Mesenchymal stem cell (in vitro differentiated cells and primary cell): ENCODE results near the gene OLA1.
A peak's percentile ranks its signal among the peaks of the same experiment; 100 is the strongest.

Source experiments
- DNase-seq: peaks from one replicate; pipeline ENCODE4 v3.0.0-alpha.2; 2013
- H2AFZ ChIP-seq: one replicate; pipeline ENCODE4 v1.6.1; 2013; ENCODE audit warnings: low read depth, mild to moderate bottlenecking, control low read depth, inconsistent platforms, low read length, moderate library complexity
- H2AK5ac ChIP-seq: 2 replicates; pipeline ENCODE4 v1.6.1; 2013; ENCODE audit warnings: low read length, moderate library complexity, mild to moderate bottlenecking, inconsistent platforms; ENCODE audit not compliant: severe bottlenecking
- H2BK120ac ChIP-seq: one replicate; pipeline ENCODE4 v1.6.1; 2013; ENCODE audit warnings: low read depth, mild to moderate bottlenecking, inconsistent platforms, low read length, moderate library complexity
- H2BK12ac ChIP-seq, 2 experiments: one replicate each; pipeline ENCODE4 v1.6.1; 2013; ENCODE audit warnings: inconsistent platforms in 2 of 2, low read length in 2 of 2, mild to moderate bottlenecking in 2 of 2, moderate library complexity in 2 of 2, control low read depth in 1 of 2
- H2BK15ac ChIP-seq: one replicate; pipeline ENCODE4 v1.6.1; 2013; ENCODE audit warnings: mild to moderate bottlenecking, low read depth, inconsistent platforms; ENCODE audit not compliant: poor library complexity, severe bottlenecking
- H2BK5ac ChIP-seq: 2 replicates; pipeline ENCODE4 v1.6.1; 2013; ENCODE audit warnings: low read depth, mild to moderate bottlenecking, low read length, control low read depth, inconsistent platforms; ENCODE audit not compliant: poor library complexity, severe bottlenecking
- H3K14ac ChIP-seq, 2 experiments: one replicate each; pipeline ENCODE4 v1.6.1; 2013; ENCODE audit warnings: inconsistent platforms in 2 of 2, low read length in 2 of 2, control low read depth in 1 of 2, mild to moderate bottlenecking in 1 of 2, moderate library complexity in 1 of 2
- H3K18ac ChIP-seq, 2 experiments: one replicate each; pipeline ENCODE4 v1.6.1; 2013; ENCODE audit warnings: inconsistent platforms in 2 of 2, low read length in 2 of 2, control low read depth in 1 of 2, low read depth in 1 of 2, mild to moderate bottlenecking in 1 of 2
- H3K23ac ChIP-seq, 2 experiments: one replicate each; pipeline ENCODE4 v1.6.1; 2013; ENCODE audit warnings: inconsistent platforms in 2 of 2, low read length in 2 of 2, mild to moderate bottlenecking in 2 of 2, moderate library complexity in 2 of 2, control low read depth in 1 of 2
- H3K27ac ChIP-seq: 2 replicates; pipeline ENCODE4 v1.5.1; 2013; ENCODE audit warnings: mild to moderate bottlenecking, moderate library complexity, low read length, control low read depth, inconsistent platforms; ENCODE audit not compliant: poor library complexity, severe bottlenecking
- H3K27me3 ChIP-seq, 2 experiments: 2 replicates each; pipeline versions ENCODE4 v1.6.1 to v1.7.0; 2013; ENCODE audit warnings: low read length in 2 of 2, mild to moderate bottlenecking in 2 of 2, moderate library complexity in 2 of 2, control low read depth in 1 of 2, inconsistent platforms in 1 of 2; ENCODE audit not compliant: control insufficient read depth in 1 of 2, insufficient read depth in 1 of 2
- H3K36me3 ChIP-seq, 2 experiments: 2 replicates each; pipeline versions ENCODE4 v1.6.1 to v1.7.0; 2013; ENCODE audit warnings: low read length in 2 of 2, control low read depth in 1 of 2, inconsistent platforms in 1 of 2, low read depth in 1 of 2, mild to moderate bottlenecking in 1 of 2; ENCODE audit not compliant: insufficient read depth in 2 of 2, control insufficient read depth in 1 of 2
- H3K4ac ChIP-seq, 2 experiments: one replicate each; pipeline ENCODE4 v1.6.1; 2013; ENCODE audit warnings: inconsistent platforms in 2 of 2, low read length in 2 of 2, mild to moderate bottlenecking in 2 of 2, moderate library complexity in 2 of 2, control low read depth in 1 of 2, low read depth in 1 of 2
- H3K4me1 ChIP-seq: 2 replicates; pipeline ENCODE4 v1.6.1; 2013; ENCODE audit warnings: low read depth, low read length, control low read depth; ENCODE audit not compliant: control insufficient read depth, insufficient read depth
- H3K4me2 ChIP-seq: 2 replicates; pipeline ENCODE4 v1.6.1; 2013; ENCODE audit warnings: low read length, mild to moderate bottlenecking, inconsistent platforms; ENCODE audit not compliant: poor library complexity, severe bottlenecking
- H3K4me3 ChIP-seq, 2 experiments: 2 replicates each; pipeline versions ENCODE4 v1.5.1 to v1.7.0; 2013; ENCODE audit warnings: low read length in 2 of 2, mild to moderate bottlenecking in 2 of 2, control low read depth in 1 of 2, low read depth in 1 of 2; ENCODE audit not compliant: insufficient read depth in 1 of 2
- H3K79me1 ChIP-seq: replicated peaks from 2 replicates; pipeline ENCODE4 v1.6.1; 2013; ENCODE audit warnings: mild to moderate bottlenecking, control low read depth, low read length, inconsistent platforms; ENCODE audit not compliant: poor library complexity, severe bottlenecking
- H3K9ac ChIP-seq: 2 replicates; pipeline ENCODE4 v1.7.0; 2013; ENCODE audit warnings: mild to moderate bottlenecking, low read length, moderate library complexity
- H3K9me3 ChIP-seq: 2 replicates; pipeline ENCODE4 v1.7.0; 2013; ENCODE audit warnings: mild to moderate bottlenecking, low read length; ENCODE audit not compliant: control insufficient read depth
- H4K8ac ChIP-seq: one replicate; pipeline ENCODE4 v1.6.1; 2013; ENCODE audit warnings: inconsistent platforms, mild to moderate bottlenecking, low read length, moderate library complexity
- H4K91ac ChIP-seq: one replicate; pipeline ENCODE4 v1.6.1; 2013; ENCODE audit warnings: mild to moderate bottlenecking, low read length, inconsistent platforms
- WGBS: methylation state at CpG from one replicate; pipeline ENCODE4 v1.1.7; 2013; ENCODE audit warnings: mixed read lengths; 5-methylcytosine and 5-hydroxymethylcytosine counted together

OLA1 gene

GRCh38 chr2:174054926-174055325 lies 193.4 kb downstream of the OLA1 start:
- Histone ChIP-seq H3K14ac (no peak overlapping the region), H3K4me2 (no peak overlapping the region), H2AFZ (no peak overlapping the region), H3K9ac (no peak overlapping the region), H3K4me3 (no peak overlapping the region), H3K4ac (no peak overlapping the region), H2AK5ac (no peak overlapping the region), H2BK120ac (no peak overlapping the region), H2BK5ac (no peak overlapping the region), H3K9me3 (no peaks in the 10 kb centered on the region), H3K18ac (no peak overlapping the region), H3K23ac (no peak overlapping the region), H2BK15ac (no peak overlapping the region), H3K36me3 (no peaks in the 10 kb centered on the region), H3K4me1 (peaks cover 13% of the 10 kb centered on the region), H4K8ac (no peak overlapping the region), H3K27me3 (no peaks in the 10 kb centered on the region), H4K91ac (no peak overlapping the region), H2BK12ac (no peak overlapping the region), H3K79me1 (no peaks in the 10 kb centered on the region), H3K27ac (no peak overlapping the region)
- DNase-seq = no peak
- 98% methylated on average over 8 of the region's 8 CpGs for WGBS

DNA sequence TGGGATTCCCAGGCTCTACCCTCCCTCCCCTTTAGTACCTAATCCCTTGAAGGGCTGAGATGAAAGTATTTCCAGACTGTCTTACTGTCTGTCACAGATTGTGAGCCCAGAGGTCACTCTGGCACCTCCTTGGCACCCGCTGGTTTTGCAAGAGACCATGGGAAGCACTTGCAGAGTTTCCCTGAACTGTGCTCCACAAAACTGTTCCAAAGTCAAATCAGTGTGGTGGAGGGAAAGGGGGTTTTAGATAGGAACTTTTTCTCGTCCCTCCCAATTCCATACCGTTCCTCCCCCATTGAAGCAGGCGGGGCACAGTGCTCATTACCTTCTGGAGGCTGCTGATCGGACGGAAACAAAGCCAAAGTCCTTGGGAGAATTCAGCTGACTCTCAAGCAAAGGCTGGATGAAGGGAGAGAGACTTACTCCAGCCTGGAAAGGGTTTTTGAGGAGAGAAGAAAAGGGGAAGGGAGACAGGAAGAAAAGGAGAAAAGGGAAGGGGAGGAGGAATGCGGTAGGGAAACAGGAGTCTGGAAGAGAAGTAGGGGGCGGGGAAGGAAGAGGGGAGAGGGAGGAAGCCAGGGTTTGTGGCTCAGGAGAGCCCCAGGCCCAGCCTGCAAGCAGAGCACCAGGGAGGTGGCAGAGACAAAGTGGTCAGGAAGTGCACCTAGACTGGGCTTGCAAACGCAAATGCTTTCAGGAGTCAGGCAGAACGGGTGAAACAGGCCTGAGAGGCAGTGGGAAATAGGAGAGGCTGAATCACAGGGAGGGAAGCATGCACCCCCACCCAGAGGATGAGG lies 194.8 kb downstream of the OLA1 start:
- Histone ChIP-seq H3K14ac (no peak overlapping the region), H3K36me3 (no peaks in the 10 kb centered on the region), H3K9me3 (no peaks in the 10 kb centered on the region), H2BK12ac (peak overlapping the region; percentile 2 to 65), H3K4me1 (peaks cover 18% of the 10 kb centered on the region), H3K9ac (peak overlapping the region; percentile 61), H3K27me3 (no peaks in the 10 kb centered on the region), H2AK5ac (no peak overlapping the region), H3K4me2 (no peak overlapping the region), H3K4ac (peak overlapping the region; percentile 5 to 42), H2BK120ac (peak overlapping the region; percentile 37), H3K27ac (no peak overlapping the region), H2AFZ (peak overlapping the region; percentile 7), H2BK15ac (peak overlapping the region; percentile 87), H4K8ac (peak overlapping the region; percentile 93), H3K79me1 (peaks cover under 1% of the 10 kb centered on the region), H3K23ac (no peak overlapping the region), H3K18ac (peak overlapping the region; percentile 12 to 86), H4K91ac (peak overlapping the region; percentile 8), H3K4me3 (peak overlapping the region in 1 of 2 experiments; percentile 61), H2BK5ac (no peak overlapping the region)
- 14% methylated on average over 9 of the region's 10 CpGs for WGBS
- peak; percentile 34 for DNase-seq

- Histone ChIP-seq H3K27me3 (no peaks in the 10 kb centered on the region), H3K4me2 (no peak overlapping the region), H2BK12ac (no peak overlapping the region), H3K9me3 (no peaks in the 10 kb centered on the region), H3K27ac (no peak overlapping the region), H3K79me1 (peaks cover 2% of the 10 kb centered on the region), H2BK15ac (no peak overlapping the region), H3K4me3 (no peak overlapping the region), H3K14ac (no peak overlapping the region), H2BK120ac (no peak overlapping the region), H3K9ac (peak overlapping the region; percentile 64), H3K23ac (no peak overlapping the region), H3K4me1 (peaks cover 21% of the 10 kb centered on the region), H4K91ac (no peak overlapping the region), H3K18ac (no peak overlapping the region), H3K36me3 (no peaks in the 10 kb centered on the region), H2BK5ac (no peak overlapping the region), H3K4ac (no peak overlapping the region), H2AK5ac (no peak overlapping the region), H4K8ac (no peak overlapping the region), H2AFZ (no peak overlapping the region)
- 60% methylated on average over 1 of the region's 3 CpGs for whole genome bisulfite sequencing
- DNase-seq = no peak
Observed at GRCh38 chr2:174052584-174052976, 195.8 kb downstream of the OLA1 start.

DNA sequence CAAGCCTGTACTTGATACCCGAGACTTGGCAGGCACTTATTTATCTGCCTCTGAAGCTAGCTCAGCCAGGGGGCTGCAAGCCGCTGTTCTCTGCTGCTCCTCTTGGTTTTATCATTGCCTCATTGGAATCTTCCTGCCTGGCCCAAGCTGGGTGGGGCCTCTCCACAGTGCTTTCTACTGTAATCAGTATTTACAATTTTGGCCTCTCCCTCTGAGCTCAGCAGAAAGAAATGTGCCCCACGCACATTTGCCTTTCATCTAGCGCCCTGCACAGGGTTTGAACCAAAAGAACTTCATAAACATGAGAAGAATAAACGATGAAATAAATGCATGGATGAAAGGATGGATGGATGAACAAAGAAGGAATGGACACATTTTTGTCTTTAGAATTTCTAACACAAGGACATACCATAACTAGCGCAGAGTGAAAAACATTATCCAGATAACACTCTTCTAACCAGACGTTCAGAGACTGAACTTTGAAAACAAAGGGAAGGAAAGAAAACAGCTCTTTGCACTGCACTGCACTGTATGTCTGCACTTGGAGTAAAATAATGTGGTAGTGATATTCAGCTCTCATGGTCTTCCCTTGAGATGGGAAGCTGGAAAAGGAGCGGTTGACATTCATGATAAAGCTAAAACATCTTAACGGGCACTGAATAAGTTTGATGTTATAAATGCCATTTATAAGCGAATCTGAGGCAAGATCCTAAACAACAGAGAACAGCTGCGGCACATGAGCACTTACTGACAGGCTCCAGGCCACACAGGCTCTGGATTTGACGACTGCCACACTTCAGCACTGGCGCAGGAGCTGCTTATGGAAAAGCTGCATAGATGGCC lies 196.4 kb downstream of the OLA1 start:
- WGBS = 17% methylated on average over 9 of the region's 13 CpGs
- no peak overlapping the region for H2BK15ac ChIP-seq
- H3K4me2 ChIP-seq = no peak overlapping the region

More for the DNA sequence above, 196.4 kb downstream of the OLA1 start:
- H3K27me3 ChIP-seq = no peaks in the 10 kb centered on the region
- no peak overlapping the region for H3K23ac ChIP-seq
- no peak overlapping the region for H4K8ac ChIP-seq
- H3K79me1 ChIP-seq = peaks cover 2% of the 10 kb centered on the region
- no peak overlapping the region for H2AK5ac ChIP-seq
- H2BK120ac ChIP-seq = no peak overlapping the region
- H3K9me3 ChIP-seq = no peaks in the 10 kb centered on the region
- no peak overlapping the region for H2BK5ac ChIP-seq
- H3K36me3 ChIP-seq = no peaks in the 10 kb centered on the region
- no peak overlapping the region for H3K18ac ChIP-seq
- H2BK12ac ChIP-seq = no peak overlapping the region
- DNase-seq = peak; percentile 73
- peak overlapping the region; percentile 64 for H3K9ac ChIP-seq
- peak overlapping the region; percentile 42 for H3K27ac ChIP-seq
- peak overlapping the region in 1 of 2 experiments; percentile 9 for H3K4me3 ChIP-seq
- peaks cover 21% of the 10 kb centered on the region for H3K4me1 ChIP-seq
- H2AFZ ChIP-seq = no peak overlapping the region
- H3K14ac ChIP-seq = no peak overlapping the region
- H4K91ac ChIP-seq = no peak overlapping the region
- H3K4ac ChIP-seq = peak overlapping the region in 1 of 2 experiments; percentile 10
